Measurements from ENCODE around the gene NOXO1.
"Not testable (repeated sequence)": the region's sequence is repeated elsewhere in the genome, so short reads cannot be mapped to it uniquely, and the experiment has no call there.

- TF ChIP-seq CTCF (IDR thresholded peaks at IDR 0.05); POLR2A (IDR thresholded peaks at IDR 0.05); POLR2AphosphoS5 (IDR thresholded peaks at IDR 0.05; ENCODE audit: insufficient read depth in 1 of 2, low read depth in 1 of 2): not testable (repeated sequence)
Observed at GRCh38 chr16:2011726-2012125, 30.5 kb upstream of the NOXO1 start.
